Fibroblast of villous mesenchyme (primary cell): ENCODE measurements around the gene CLEC7A. TPM values are rescaled to one million over a fixed set of nuclear protein-coding genes. Genes with fewer than 3 reads are reported as not detected.

Experiments
- DNase-seq: peaks from one replicate; pipeline ENCODE4 v3.0.0-alpha.2; 2010; ENCODE audit warnings: low read depth
- H3K4me3 ChIP-seq: 2 replicates; pipeline ENCODE4 v1.5.1; 2011; ENCODE audit warnings: low read depth, mild to moderate bottlenecking, low read length
- CTCF ChIP-seq: IDR thresholded peaks from 2 replicates; pipeline ENCODE4 v1.5.1; 2012; ENCODE audit warnings: low read depth, mild to moderate bottlenecking, low read length; ENCODE audit not compliant: insufficient read depth
- total RNA-seq: library from RNA; depleted of rRNA; stranded (reverse); fragments of >200 nt; gene quantifications from 2 replicates; pipeline ENCODE4 v1.2.3, GENCODE V29; 2012

CLEC7A gene
- total RNA-seq, 1 donor, result under 0.01 TPM

DNA sequence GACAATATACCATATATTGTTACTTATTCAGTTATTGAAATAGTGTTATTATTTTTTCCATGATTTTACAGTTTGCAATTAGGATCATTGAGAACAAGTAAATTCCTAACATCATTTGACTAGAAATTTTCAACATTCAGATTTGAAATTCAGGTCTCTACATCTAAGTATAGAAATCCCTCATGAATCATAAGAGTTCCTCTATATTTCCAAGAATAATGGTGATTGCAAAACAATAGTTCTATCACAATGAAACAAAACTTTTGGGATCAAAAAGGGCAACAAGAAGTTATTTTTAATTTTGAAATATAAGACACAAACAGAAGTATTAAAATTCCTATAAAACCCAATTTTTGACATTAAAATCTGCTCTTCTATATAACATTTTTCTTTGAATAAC, 42.0 kb downstream of the CLEC7A start:
- H3K4me3 ChIP-seq, result no peak overlapping the region
- no peak for TF ChIP-seq CTCF
- no peak for DNase-seq

DNA sequence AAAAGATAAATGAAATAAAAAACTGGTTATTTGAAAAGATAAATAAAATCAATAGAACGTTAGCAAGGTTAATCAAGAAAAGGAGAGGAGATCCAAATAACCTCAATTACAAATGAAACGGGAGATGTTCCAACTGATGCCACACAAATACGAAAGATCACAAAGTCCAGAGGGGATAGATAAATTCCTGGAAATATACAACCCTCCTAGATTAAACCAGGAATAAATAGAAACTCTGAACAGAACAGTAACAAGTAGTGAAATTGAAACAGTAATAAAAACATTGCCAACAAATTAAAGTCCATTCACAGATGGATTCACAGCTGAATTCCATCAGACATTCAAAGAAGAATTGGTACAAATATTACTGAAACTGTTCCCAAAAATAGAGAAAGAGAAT, 43.6 kb downstream of the CLEC7A start:
- TF ChIP-seq CTCF, result no peak
- no peak for DNase-seq
- no peak overlapping the region for H3K4me3 ChIP-seq

- TF ChIP-seq CTCF, result no peak
- H3K4me3 ChIP-seq, result no peak overlapping the region
- no peak for DNase-seq
Measured at GRCh38 chr12:10084733-10085132, 45.3 kb downstream of the CLEC7A start.

- DNase-seq, result no peak
- no peak for TF ChIP-seq CTCF
Measured at GRCh38 chr12:10082117-10082874, 47.7 kb downstream of the CLEC7A start.

DNA sequence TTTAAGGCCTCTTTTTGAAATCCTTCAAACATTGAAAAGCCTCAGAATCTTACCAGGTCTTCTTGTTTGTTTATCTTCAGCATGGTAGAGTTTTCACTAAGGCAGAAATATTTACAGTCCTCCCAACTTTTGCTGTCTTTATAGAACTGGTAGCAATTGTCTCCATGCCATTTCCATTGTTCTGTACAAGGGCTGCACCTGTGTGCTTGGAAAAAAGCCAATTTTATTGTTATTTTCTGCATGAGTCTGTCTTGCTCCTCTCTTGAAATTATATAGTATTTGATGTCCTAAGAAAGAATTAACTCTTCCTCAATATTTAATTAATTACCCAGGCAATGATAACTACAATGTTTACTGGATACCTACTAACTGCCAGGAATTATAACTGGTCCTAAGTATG, 54.5 kb downstream of the CLEC7A start:
- no peak for DNase-seq
- H3K4me3 ChIP-seq, result no peak overlapping the region
- no peak for TF ChIP-seq CTCF

More at GRCh38 chr12:10082117-10082874, 47.7 kb downstream of the CLEC7A start:
- no peak overlapping the region for H3K4me3 ChIP-seq

DNA sequence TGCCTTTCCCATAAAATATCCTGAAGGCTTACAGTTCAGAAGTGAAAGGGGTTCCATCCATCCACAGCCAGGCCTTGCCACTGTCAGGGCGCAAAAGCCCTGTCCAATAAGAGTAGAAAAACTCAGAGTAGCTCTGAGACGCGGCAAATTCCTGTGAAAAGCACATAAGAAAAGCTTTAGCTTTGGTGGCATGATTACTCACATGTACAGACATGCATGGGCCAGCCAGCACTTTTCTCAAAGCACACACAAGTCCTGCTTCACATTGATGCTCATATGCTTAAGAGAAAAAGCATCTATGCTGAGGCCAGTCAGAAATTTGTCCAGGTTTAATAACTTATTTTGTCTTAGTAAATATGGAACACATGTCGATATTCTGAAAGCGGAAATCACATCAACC, 56.7 kb downstream of the CLEC7A start:
- DNase-seq, result no peak
- H3K4me3 ChIP-seq, result no peak overlapping the region
- TF ChIP-seq CTCF, result no peak

DNA sequence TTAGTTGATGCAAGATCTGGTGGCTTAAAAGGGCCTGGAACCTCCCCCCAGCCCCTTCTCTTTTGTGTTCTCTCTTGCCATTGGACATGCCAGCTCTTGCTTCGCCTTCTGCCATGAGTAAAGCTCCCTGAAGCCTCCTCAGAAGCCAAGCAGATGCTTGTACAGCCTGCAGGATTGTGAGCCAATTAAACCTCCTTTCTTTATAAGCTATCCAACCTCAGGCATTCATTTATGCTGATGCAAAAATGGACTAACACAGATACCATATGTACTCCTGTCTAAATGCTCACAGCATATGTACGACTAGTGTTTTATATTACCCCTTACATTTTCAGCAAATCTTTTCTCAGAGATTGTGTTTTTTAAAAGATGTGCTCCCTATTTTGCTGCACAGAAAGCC, 57.9 kb downstream of the CLEC7A start:
- DNase-seq, result no peak
- no peak overlapping the region for H3K4me3 ChIP-seq
- TF ChIP-seq CTCF, result no peak
